A549 (cell line): ENCODE results near the gene OVOL1. TPM values are rescaled to one million over a fixed set of nuclear protein-coding genes. Genes with fewer than 3 reads are reported as not detected.

Experiments used
- ATAC-seq, 2 experiments: fragments of 200-7000 bp in 1 of 2; fragments of >200 bp in 1 of 2; cut with Nextera tagmentation in 1 of 2; cut with Tn5 transposase in 1 of 2; 3 replicates each; pipeline versions ENCODE4 v1.8.0 to v1.9.1; 2018 to 2020; ENCODE audit warnings: mild to moderate bottlenecking in 1 of 2, moderate library complexity in 1 of 2
- CTCF ChIA-PET: fragments of 300-600 bp; sonication (Branson Sonifier 250); formaldehyde crosslinking; extraction: SDS; loops from one replicate; lab custom pipeline; 2021; ENCODE audit warnings: antibody characterized with exemption, inconsistent platforms; lab: Yijun Ruan, JAX
- POLR2A ChIA-PET: fragments of 350-600 bp; formaldehyde crosslinking; extraction: SDS; loops from one replicate; lab custom pipeline; 2021; ENCODE audit warnings: antibody characterized with exemption, inconsistent platforms; lab: Yijun Ruan, JAX
- DNase-seq, 2 experiments: peaks; one replicate each; pipeline versions ENCODE4 v3.0.0 to v3.0.0-alpha.2; 2011 to 2016; ENCODE audit warnings: low read depth in 1 of 2, low spot score in 1 of 2
- FAIRE-seq: peaks from 2 replicates; lab custom pipeline; 2011; peaks lifted over from hg19 to GRCh38; lab: Jason Lieb, UNC
- H3K27ac ChIP-seq, 2 experiments: fragments of >200 bp; sonication (Bioruptor Twin); formaldehyde crosslinking; 3 replicates each; pipeline ENCODE4 v1.5.1; 2016 to 2017
- H3K4me1 ChIP-seq: fragments of >200 bp; sonication (Bioruptor Twin); formaldehyde crosslinking; 3 replicates; pipeline ENCODE4 v1.6.1; 2016
- H3K4me2 ChIP-seq: fragments of >200 bp; sonication (Bioruptor Twin); formaldehyde crosslinking; 3 replicates; pipeline ENCODE4 v1.6.1; 2016
- H3K4me3 ChIP-seq: fragments of >200 bp; sonication (Bioruptor Twin); formaldehyde crosslinking; 3 replicates; pipeline ENCODE4 v1.5.1; 2016
- H3K9me3 ChIP-seq: fragments of >200 bp; sonication (Bioruptor Twin); formaldehyde crosslinking; 3 replicates; pipeline ENCODE4 v1.6.1; 2016
- CHD2 ChIP-seq: fragments of 150-350 bp; IDR thresholded peaks from 2 replicates; pipeline ENCODE4 v1.6.1; 2014; ENCODE audit warnings: low read length; ENCODE audit not compliant: partially characterized antibody
- CHD4 ChIP-seq: fragments of 200-600 bp; sonication (generic); IDR thresholded peaks from 2 replicates; pipeline ENCODE4 v1.6.1; 2016; ENCODE audit warnings: antibody characterized with exemption, mild to moderate bottlenecking, borderline replicate concordance
- CTCF ChIP-seq: fragments of >200 bp; sonication (Bioruptor Twin); formaldehyde crosslinking; IDR thresholded peaks from 3 replicates; pipeline ENCODE4 v1.5.1; 2016
- ELK1 ChIP-seq: fragments of 150-350 bp; IDR thresholded peaks from 2 replicates; pipeline ENCODE4 v1.6.1; 2014; ENCODE audit warnings: low read depth, mild to moderate bottlenecking, low read length
- ESRRA ChIP-seq: fragments of 150-350 bp; IDR thresholded peaks from 2 replicates; pipeline ENCODE4 v1.6.1; 2014; ENCODE audit warnings: mild to moderate bottlenecking, low read length, borderline replicate concordance
- FOSB ChIP-seq: fragments of 250-450 bp; sonication (Bioruptor Pico); IDR thresholded peaks from 2 replicates; pipeline ENCODE4 v1.5.0; 2020; ENCODE audit warnings: mild to moderate bottlenecking, moderate library complexity
- GATA3 ChIP-seq: IDR thresholded peaks from 2 replicates; pipeline ENCODE4 v1.6.1; 2012; ENCODE audit warnings: borderline replicate concordance
- HDAC2 ChIP-seq: fragments of 200-600 bp; sonication (generic); IDR thresholded peaks from 2 replicates; pipeline ENCODE4 v1.6.1; 2016
- HMGXB4 ChIP-seq: fragments of 250-450 bp; sonication (Bioruptor Pico); IDR thresholded peaks from 2 replicates; pipeline ENCODE4 v1.5.0; 2021; ENCODE audit warnings: mild to moderate bottlenecking, moderate library complexity, borderline replicate concordance
- HOXB13 ChIP-seq: fragments of 250-450 bp; sonication (Bioruptor Pico); IDR thresholded peaks from 2 replicates; pipeline ENCODE4 v1.5.0; 2020; ENCODE audit warnings: low read depth, mild to moderate bottlenecking, moderate library complexity
- JUN ChIP-seq, 2 experiments: fragments of >200 bp; sonication (Bioruptor Twin); formaldehyde crosslinking; IDR thresholded peaks; 2 replicates in 1 of 2; 3 replicates in 1 of 2; pipeline ENCODE4 v1.6.1; 2016 to 2017
- KDM1A ChIP-seq: fragments of 200-600 bp; sonication (generic); IDR thresholded peaks from 2 replicates; pipeline ENCODE4 v1.6.1; 2016; ENCODE audit warnings: low read depth, mild to moderate bottlenecking
- MAZ ChIP-seq: fragments of 150-350 bp; IDR thresholded peaks from 2 replicates; pipeline ENCODE4 v1.6.1; 2014; ENCODE audit warnings: antibody characterized with exemption, low read depth, low read length, borderline replicate concordance
- NR3C1 ChIP-seq: fragments of >200 bp; sonication (Bioruptor Twin); formaldehyde crosslinking; IDR thresholded peaks from 3 replicates; pipeline ENCODE4 v1.6.1; 2017
- RAD21 ChIP-seq, 2 experiments: fragments of >200 bp in 1 of 2; sonication (Bioruptor Twin) in 1 of 2; formaldehyde crosslinking in 1 of 2; IDR thresholded peaks in 1 of 2; conservative IDR thresholded peaks in 1 of 2; 2 replicates in 1 of 2; 3 replicates in 1 of 2; pipeline ENCODE4 v1.6.1; 2012 to 2018; ENCODE audit warnings: inconsistent platforms in 1 of 2
- SREBF2 ChIP-seq: fragments of 450-650 bp; IDR thresholded peaks from 2 replicates; pipeline ENCODE4 v1.6.1; 2014; ENCODE audit warnings: mild to moderate bottlenecking, moderate library complexity
- WGBS: methylation state at CpG from one replicate; pipeline ENCODE4 v1.1.6; 2017; ENCODE audit errors: missing lambda C conversion rate; 5-methylcytosine and 5-hydroxymethylcytosine counted together
- polyA plus RNA-seq, 4 experiments: library from polyadenylated mRNA; depleted of rRNA in 3 of 4; stranded (reverse); fragments of >200 nt; fragmentation: RNase III in 1 of 4; extraction: RNeasy Plus Mini Kit Qiagen cat#74134 plus additional on column Dnase treatment in 1 of 4; gene quantifications; 2 replicates in 3 of 4; 3 replicates in 1 of 4; pipeline ENCODE4 v1.2.3, GENCODE V29; 2011 to 2017

The OVOL1 gene
- polyA plus RNA-seq, 2 of the 4 experiments (the other 2 are of a cell fraction): not detected

GRCh38 chr11:65777241-65777640, 9.6 kb upstream of the OVOL1 start:
- Histone ChIP-seq H3K27ac (no peak overlapping the region), H3K4me1 (peaks cover 11% of the 10 kb centered on the region), H3K4me3 (no peak overlapping the region), H3K9me3 (no peaks in the 10 kb centered on the region), H3K4me2 (no peak overlapping the region)
- ATAC-seq (no peak), DNase-seq (no peak), FAIRE-seq (no peak)
- POLR2A ChIA-PET: no interaction called here
- CTCF ChIA-PET: interaction anchor here (0.6 to 6.6 kb wide), 8 partner anchors 12 to 152 kb away, joined by 3 to 173 read pairs (median 6); partner anchors contain the start of gene KAT5
- WGBS: 94% methylated on average over 8 of the region's 8 CpGs
- TF ChIP-seq HDAC2: no peak
- TF ChIP-seq ELK1: no peak
- no peak for TF ChIP-seq CHD4
- TF ChIP-seq FOSB (CRISPR knock-in tag): no peak
- no peak for TF ChIP-seq RAD21 (conservative IDR thresholded peaks at IDR 0.05 in 1 of 2, IDR thresholded peaks at IDR 0.05 in 1 of 2)
- TF ChIP-seq HMGXB4 (CRISPR knock-in tag): no peak
- TF ChIP-seq KDM1A: no peak
- TF ChIP-seq, all 56 proteins: peak for 0

- DNase-seq (no peak), ATAC-seq (no peak), FAIRE-seq (no peak)
- WGBS: 94% methylated on average over 23 of the region's 23 CpGs
- CTCF ChIA-PET: interaction anchor here (0.6 to 6.6 kb wide), 15 partner anchors 11 to 153 kb away, joined by 3 to 173 read pairs (median 4); partner anchors contain the start of genes FIBP, KAT5 and MUS81
- no peak overlapping the region for H3K4me2 ChIP-seq
- no peak overlapping the region for H3K27ac ChIP-seq
- POLR2A ChIA-PET: no interaction called here
- TF ChIP-seq CHD2 (no peak), ESRRA (no peak), ELK1 (no peak), JUN (IDR thresholded peaks at IDR 0.05) (no peak), SREBF2 (no peak), GATA3 (no peak)
- no peaks in the 10 kb centered on the region for H3K9me3 ChIP-seq
- peaks cover 11% of the 10 kb centered on the region for H3K4me1 ChIP-seq
- H3K4me3 ChIP-seq: no peak overlapping the region
Observed at GRCh38 chr11:65777821-65778361, 9.0 kb upstream of the OVOL1 start.

- DNase-seq (no peak), FAIRE-seq (no peak), ATAC-seq (no peak)
- Histone ChIP-seq H3K4me3 (no peak overlapping the region), H3K9me3 (no peaks in the 10 kb centered on the region), H3K4me2 (no peak overlapping the region), H3K4me1 (peaks cover 11% of the 10 kb centered on the region), H3K27ac (no peak overlapping the region)
- ChIA-PET POLR2A (no interaction called here), CTCF (interaction anchor here (0.6 to 6.6 kb wide), 20 partner anchors 8 to 359 kb away, joined by 3 to 173 read pairs (median 5); partner anchors contain the start of genes FIBP, KAT5, MUS81 and RNASEH2C)
- WGBS: 96% methylated on average over 10 of the region's 20 CpGs
- TF ChIP-seq MAZ: no peak
- no peak for TF ChIP-seq NR3C1
- TF ChIP-seq HOXB13 (CRISPR knock-in tag): no peak
- TF ChIP-seq CTCF: no peak
Observed at GRCh38 chr11:65778431-65778900, 8.4 kb upstream of the OVOL1 start.
